ENCODE measurements around the gene SDK1. TPM values are rescaled to one million over a fixed set of nuclear protein-coding genes. Genes with fewer than 3 reads are reported as not detected.

SDK1 gene
- total and polyA plus RNA-seq, 2 donors (not counting 3 experiments of a cell fraction or from before 2014, with no cell fraction given) = 1.6 to 3.9 TPM

DNA sequence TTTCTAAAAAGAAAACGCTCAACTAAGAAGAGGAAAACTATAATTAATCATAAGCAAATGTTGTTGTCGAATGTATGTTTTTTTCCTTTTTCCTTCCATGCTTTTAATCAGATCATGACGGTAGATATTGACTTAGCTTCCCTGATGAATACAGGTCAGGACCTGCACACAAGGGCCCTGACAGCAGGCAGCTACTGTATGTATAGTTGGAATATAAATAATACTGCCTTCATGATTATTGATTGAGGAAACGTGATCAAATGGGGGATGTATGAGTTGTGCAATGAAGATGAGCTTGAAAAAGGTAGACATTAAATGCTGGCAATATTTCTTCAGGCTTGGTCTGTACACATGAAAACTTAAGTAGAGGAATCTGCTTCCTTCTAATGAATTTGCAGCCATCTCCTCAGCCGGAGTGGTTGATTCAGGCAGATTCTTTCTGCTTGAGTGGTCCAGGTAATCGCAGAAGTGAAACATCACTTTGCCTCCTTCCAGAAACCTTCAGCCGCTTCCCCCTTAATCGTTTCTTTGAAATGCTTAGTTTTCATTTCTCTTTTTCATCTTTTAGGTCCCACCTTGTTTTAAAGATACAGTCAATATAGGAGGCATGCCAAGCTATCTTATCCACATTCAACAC is 656.5 kb downstream of the SDK1 start:
- POLR2A ChIA-PET = no interaction called here
- no peaks in the 10 kb centered on the region for H3K79me2 ChIP-seq (ENCODE audit: control insufficient read depth, insufficient read depth, low read length)
- DNase-seq (ENCODE audit: low read depth, low spot score) (no peak), FAIRE-seq (no peak)
- peaks cover 4% of the 10 kb centered on the region for H3K4me1 ChIP-seq (ENCODE audit: control insufficient read depth, extremely low read depth, insufficient read depth, low read length)
- H3K9me3 ChIP-seq (replicated peaks; ENCODE audit: control insufficient read depth, insufficient read depth, low read length) = no peaks in the 10 kb centered on the region
- H4K20me1 ChIP-seq (replicated peaks; ENCODE audit: control insufficient read depth, extremely low read depth, insufficient read depth, low read length) = no peaks in the 10 kb centered on the region
- H3K4me3 ChIP-seq (replicated peaks in 1 of 3; ENCODE audit: insufficient read depth in 1 of 3, low read depth in 1 of 3, low read length in 3 of 3) = no peak overlapping the region
- no peaks in the 10 kb centered on the region for H3K27me3 ChIP-seq (ENCODE audit: control insufficient read depth in 2 of 2, insufficient read depth in 2 of 2, low read length in 2 of 2)
- no peak overlapping the region for H3K4me2 ChIP-seq (ENCODE audit: insufficient read depth, low read length)
- TF ChIP-seq CTCF (IDR thresholded peaks at IDR 0.05; ENCODE audit: extremely low read depth in 1 of 2, insufficient read depth in 1 of 2, low read depth in 1 of 2, low read length in 2 of 2) = no peak
- no peak for TF ChIP-seq MYC (IDR thresholded peaks at IDR 0.05; ENCODE audit: low read depth, low read length)
- no peak for TF ChIP-seq GATA2 (IDR thresholded peaks at IDR 0.05; ENCODE audit: insufficient read depth, insufficient read length, low read depth, low read length)
- no peak for TF ChIP-seq POLR2AphosphoS5 (IDR thresholded peaks at IDR 0.05; ENCODE audit: insufficient read depth, low read depth, low read length)
- no peak for TF ChIP-seq EZH2 (IDR thresholded peaks at IDR 0.05; ENCODE audit: borderline replicate concordance, low read depth, low read length, severe bottlenecking)
- TF ChIP-seq, protein P1, sequence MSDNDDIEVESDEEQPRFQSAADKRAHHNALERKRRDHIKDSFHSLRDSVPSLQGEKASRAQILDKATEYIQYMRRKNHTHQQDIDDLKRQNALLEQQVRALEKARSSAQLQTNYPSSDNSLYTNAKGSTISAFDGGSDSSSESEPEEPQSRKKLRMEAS (IDR thresholded peaks at IDR 0.05; ENCODE audit: insufficient read depth, insufficient read length) = no peak
- TF ChIP-seq POLR2A (IDR thresholded peaks at IDR 0.05; ENCODE audit: low read depth, low read length) = no peak
- TF ChIP-seq JUN (IDR thresholded peaks at IDR 0.05; ENCODE audit: borderline replicate concordance, insufficient read depth, insufficient read length, low read depth) = no peak
- no peak for TF ChIP-seq FOS (IDR thresholded peaks at IDR 0.05; ENCODE audit: borderline replicate concordance, insufficient read depth, low read length)
- no peak overlapping the region for H3K9ac ChIP-seq (replicated peaks; ENCODE audit: extremely low read depth, insufficient read depth, low read length)
- H2AFZ ChIP-seq (ENCODE audit: low read depth, low read length) = no peak overlapping the region
- dilution Hi-C loops (cut with MboI; ENCODE audit: extremely low pct_ligation_motif_present, low sequenced_read_pairs) = no loop called here
- H3K36me3 ChIP-seq (ENCODE audit: control insufficient read depth in 2 of 2, extremely low read depth in 1 of 2, insufficient read depth in 2 of 2, low read length in 2 of 2) = no peaks in the 10 kb centered on the region
- H3K27ac ChIP-seq (ENCODE audit: insufficient read depth, low read depth, low read length) = no peak overlapping the region
- no peaks in the 10 kb centered on the region for H3K9me1 ChIP-seq (replicated peaks; ENCODE audit: control insufficient read depth, extremely low read depth, insufficient read depth, low read length)
- BruUV-seq (replicated peaks) = no TSS peak
- CTCF ChIA-PET = no interaction called here
- intact Hi-C loops (cut with micrococcal nuclease) = no loop called here

All from endothelial cell of umbilical vein (primary cell).